ELF-1 (cell line): ENCODE measurements around the gene AGAP1.
A peak's percentile ranks its signal among the peaks of the same experiment; 100 is the strongest.

ENCODE experiments used
- DNase-seq: peaks from one replicate; pipeline ENCODE4 v3.0.0-alpha.2; 2016; ENCODE audit warnings: low read depth, low spot score

The AGAP1 gene

GRCh38 chr2:235660484-235661082, 166.7 kb downstream of the AGAP1 start:
- no peak for DNase-seq

GRCh38 chr2:235661167-235661937, 167.5 kb downstream of the AGAP1 start:
- DNase-seq = peak; percentile 67

GRCh38 chr2:235661952-235662351, 168.1 kb downstream of the AGAP1 start:
- DNase-seq = no peak

- DNase-seq = no peak
These were observed 170.0 kb downstream of the AGAP1 start for GRCh38 chr2:235663875-235664274.

- DNase-seq = peak; percentile 14
These were observed 171.9 kb downstream of the AGAP1 start for GRCh38 chr2:235665661-235666212.

GRCh38 chr2:235666213-235666781, 172.5 kb downstream of the AGAP1 start:
- DNase-seq = peak; percentile 63

- DNase-seq = no peak
These were observed 174.9 kb downstream of the AGAP1 start for GRCh38 chr2:235668782-235669181.

GRCh38 chr2:235669269-235669831, 175.5 kb downstream of the AGAP1 start:
- DNase-seq = peak; percentile 86

- DNase-seq = peak; percentile 77
These were observed 176.4 kb downstream of the AGAP1 start for GRCh38 chr2:235669983-235670962.

- DNase-seq = no peak
These were observed 177.3 kb downstream of the AGAP1 start for GRCh38 chr2:235670974-235671787.

- DNase-seq = no peak
These were observed 178.9 kb downstream of the AGAP1 start for GRCh38 chr2:235672720-235673119.

- no peak for DNase-seq
These were observed 180.3 kb downstream of the AGAP1 start for GRCh38 chr2:235674146-235674545.

- DNase-seq = no peak
These were observed 181.0 kb downstream of the AGAP1 start for GRCh38 chr2:235674812-235675211.

GRCh38 chr2:235675678-235676535, 182.1 kb downstream of the AGAP1 start:
- DNase-seq = no peak

GRCh38 chr2:235676536-235676799, 182.6 kb downstream of the AGAP1 start:
- DNase-seq = no peak

GRCh38 chr2:235677276-235677788, 183.5 kb downstream of the AGAP1 start:
- DNase-seq = no peak

GRCh38 chr2:235677937-235678336, 184.1 kb downstream of the AGAP1 start:
- DNase-seq = no peak

- no peak for DNase-seq
These were observed 184.9 kb downstream of the AGAP1 start for GRCh38 chr2:235678712-235679111.

GRCh38 chr2:235679471-235679870, 185.6 kb downstream of the AGAP1 start:
- DNase-seq = no peak
